Chondrocyte (in vitro differentiated cells): Measurements from ENCODE around the gene SYNRG. TPM values are rescaled to one million over a fixed set of nuclear protein-coding genes. Genes with fewer than 3 reads are reported as not detected.

Experiments used
- DNase-seq: peaks from one replicate; pipeline ENCODE4 v3.0.0; 2021; ENCODE audit warnings: mixed read lengths, low spot score
- H3K27ac Mint-ChIP-seq: one replicate; pipeline ENCODE4 v1.8.0; 2021; ENCODE audit warnings: mild to moderate bottlenecking, moderate library complexity, mixed read lengths; ENCODE audit not compliant: unreplicated experiment
- H3K27me3 Mint-ChIP-seq: 2 replicates; pipeline ENCODE4 v1.8.0; 2021; ENCODE audit warnings: low read depth, mixed read lengths
- H3K36me3 Mint-ChIP-seq: 2 replicates; pipeline ENCODE4 v1.8.0; 2021; ENCODE audit warnings: low read depth, mixed read lengths
- H3K4me1 Mint-ChIP-seq: 2 replicates; pipeline ENCODE4 v1.8.0; 2021; ENCODE audit warnings: low read depth, mild to moderate bottlenecking, mixed read lengths
- H3K4me3 Mint-ChIP-seq: one replicate; pipeline ENCODE4 v1.8.0; 2021; ENCODE audit warnings: mild to moderate bottlenecking, moderate library complexity, mixed read lengths; ENCODE audit not compliant: unreplicated experiment
- H3K9me3 Mint-ChIP-seq: 2 replicates; pipeline ENCODE4 v1.8.0; 2021; ENCODE audit warnings: low read depth, mixed read lengths
- total RNA-seq: library from RNA; stranded (reverse); gene quantifications from 3 replicates; pipeline ENCODE4 v1.2.1, GENCODE V29; 2021
- TF ChIP-seq, protein P1 (sequence below): fragments of 200-600 bp; sonication (generic); IDR thresholded peaks from 2 replicates; pipeline ENCODE4 v1.5.0; 2021; ENCODE audit warnings: antibody characterized with exemption, mild to moderate bottlenecking, moderate library complexity

Gene SYNRG
- total RNA-seq, 1 donor from 2014 or later, result 35.1 TPM

DNA sequence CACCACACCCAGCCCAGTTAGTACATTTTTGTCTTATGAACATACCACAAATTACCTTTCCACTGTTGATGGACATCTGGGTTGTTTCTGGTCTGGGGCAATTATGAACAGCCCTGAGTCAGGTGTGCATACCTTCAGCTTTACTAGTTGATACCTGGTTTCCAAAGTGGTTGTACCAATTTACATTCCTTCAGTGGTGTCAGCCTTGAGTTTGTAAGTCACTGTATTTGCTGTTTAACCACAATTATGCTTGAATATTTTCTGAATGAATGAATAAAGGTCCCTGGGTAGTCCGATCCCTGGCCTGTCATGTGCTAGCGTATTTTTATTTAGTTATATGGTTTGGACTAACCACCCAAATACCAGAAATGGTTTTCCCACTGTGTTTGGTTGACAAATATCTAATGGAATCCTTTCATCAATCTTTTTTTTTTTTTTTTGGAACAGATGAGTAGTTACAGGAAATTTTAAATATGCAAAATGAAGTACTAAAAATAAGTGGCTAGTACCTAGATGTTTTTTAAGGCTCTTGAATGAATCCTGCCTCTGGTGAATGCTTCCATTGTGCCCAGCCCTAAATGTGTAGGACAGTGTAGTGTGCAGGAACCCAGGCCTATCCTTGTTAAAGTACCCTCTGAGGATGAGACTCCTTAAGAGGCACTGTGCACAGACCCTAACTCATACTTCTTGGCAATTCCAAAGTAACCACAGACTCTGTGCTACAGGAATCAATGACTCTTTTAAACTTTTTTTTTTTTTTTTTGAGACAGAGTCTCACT, 115.8 kb downstream of the SYNRG start:
- peaks cover 58% of the 10 kb centered on the region for H3K4me1 Mint-ChIP-seq
- peak overlapping the region; percentile 98 for H3K27ac Mint-ChIP-seq
- no peak overlapping the region for H3K4me3 Mint-ChIP-seq
- H3K27me3 Mint-ChIP-seq, result no peaks in the 10 kb centered on the region
- H3K9me3 Mint-ChIP-seq, result no peaks in the 10 kb centered on the region
- no peaks in the 10 kb centered on the region for H3K36me3 Mint-ChIP-seq
- no peak for DNase-seq
- TF ChIP-seq, protein P1, sequence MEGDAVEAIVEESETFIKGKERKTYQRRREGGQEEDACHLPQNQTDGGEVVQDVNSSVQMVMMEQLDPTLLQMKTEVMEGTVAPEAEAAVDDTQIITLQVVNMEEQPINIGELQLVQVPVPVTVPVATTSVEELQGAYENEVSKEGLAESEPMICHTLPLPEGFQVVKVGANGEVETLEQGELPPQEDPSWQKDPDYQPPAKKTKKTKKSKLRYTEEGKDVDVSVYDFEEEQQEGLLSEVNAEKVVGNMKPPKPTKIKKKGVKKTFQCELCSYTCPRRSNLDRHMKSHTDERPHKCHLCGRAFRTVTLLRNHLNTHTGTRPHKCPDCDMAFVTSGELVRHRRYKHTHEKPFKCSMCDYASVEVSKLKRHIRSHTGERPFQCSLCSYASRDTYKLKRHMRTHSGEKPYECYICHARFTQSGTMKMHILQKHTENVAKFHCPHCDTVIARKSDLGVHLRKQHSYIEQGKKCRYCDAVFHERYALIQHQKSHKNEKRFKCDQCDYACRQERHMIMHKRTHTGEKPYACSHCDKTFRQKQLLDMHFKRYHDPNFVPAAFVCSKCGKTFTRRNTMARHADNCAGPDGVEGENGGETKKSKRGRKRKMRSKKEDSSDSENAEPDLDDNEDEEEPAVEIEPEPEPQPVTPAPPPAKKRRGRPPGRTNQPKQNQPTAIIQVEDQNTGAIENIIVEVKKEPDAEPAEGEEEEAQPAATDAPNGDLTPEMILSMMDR, result no peak

DNA sequence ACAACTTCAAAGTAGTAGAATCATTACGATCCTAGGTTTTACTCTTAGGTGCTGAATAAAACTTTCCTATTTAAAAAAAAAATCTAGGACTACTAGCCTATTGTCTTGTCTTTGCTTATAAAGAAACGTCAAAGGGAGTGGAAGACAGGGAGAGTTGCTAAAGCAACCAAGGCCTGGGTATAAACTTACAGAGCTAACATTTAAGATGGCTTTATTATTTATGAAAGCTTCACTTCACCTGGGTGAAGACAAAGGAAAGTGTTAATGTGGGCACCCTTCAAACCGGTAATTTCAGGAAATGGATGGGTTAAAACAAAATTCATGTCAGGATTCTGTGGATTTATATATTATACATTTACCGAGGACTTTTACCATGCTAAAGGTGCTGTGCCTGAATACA, 117.1 kb downstream of the SYNRG start:
- Mint-ChIP-seq H3K9me3 (no peaks in the 10 kb centered on the region), H3K4me1 (peaks cover 66% of the 10 kb centered on the region), H3K4me3 (peak overlapping the region; percentile 90), H3K36me3 (no peaks in the 10 kb centered on the region), H3K27me3 (no peaks in the 10 kb centered on the region), H3K27ac (peak overlapping the region; percentile 98)
- DNase-seq, result no peak
- TF ChIP-seq, protein P1, result no peak

- Mint-ChIP-seq H3K4me3 (peak overlapping the region; percentile 90), H3K27me3 (no peaks in the 10 kb centered on the region), H3K9me3 (no peaks in the 10 kb centered on the region), H3K27ac (peak overlapping the region; percentile 98), H3K36me3 (no peaks in the 10 kb centered on the region), H3K4me1 (peaks cover 70% of the 10 kb centered on the region)
- no peak for DNase-seq
- TF ChIP-seq, protein P1, result peak; percentile 29
Observed at GRCh38 chr17:37490638-37491614, 118.3 kb downstream of the SYNRG start.

- H3K4me3 Mint-ChIP-seq, result peak overlapping the region; percentile 90
- H3K27me3 Mint-ChIP-seq, result no peaks in the 10 kb centered on the region
- no peaks in the 10 kb centered on the region for H3K9me3 Mint-ChIP-seq
- no peaks in the 10 kb centered on the region for H3K36me3 Mint-ChIP-seq
- peaks cover 66% of the 10 kb centered on the region for H3K4me1 Mint-ChIP-seq
- TF ChIP-seq, protein P1, result peak; percentile 71
- no peak for DNase-seq
- peak overlapping the region; percentile 98 for H3K27ac Mint-ChIP-seq
Observed at GRCh38 chr17:37490022-37490587, 119.1 kb downstream of the SYNRG start.
